Endometrial microvascular endothelial cells (primary cell): ENCODE results near the gene SRCIN1. TPM values are rescaled to one million over a fixed set of nuclear protein-coding genes. Genes with fewer than 3 reads are reported as not detected.

Source experiments
- in situ Hi-C: cut with HindIII; loops from 2 replicates; pipeline ENCODE4 v1.10.0; 2017; ENCODE audit warnings: low sequenced_read_pairs, low pct_unique_long_range_greater_than_20kb; ENCODE audit errors: inconsistent ontology term
- total RNA-seq: library from RNA; depleted of rRNA; stranded (reverse); fragments of >200 nt; gene quantifications from one replicate; pipeline ENCODE4 v1.2.3, GENCODE V29; 2015; ENCODE audit errors: inconsistent ontology term

SRCIN1 gene
- total RNA-seq, 1 donor from 2014 or later, result 0.37 TPM

DNA sequence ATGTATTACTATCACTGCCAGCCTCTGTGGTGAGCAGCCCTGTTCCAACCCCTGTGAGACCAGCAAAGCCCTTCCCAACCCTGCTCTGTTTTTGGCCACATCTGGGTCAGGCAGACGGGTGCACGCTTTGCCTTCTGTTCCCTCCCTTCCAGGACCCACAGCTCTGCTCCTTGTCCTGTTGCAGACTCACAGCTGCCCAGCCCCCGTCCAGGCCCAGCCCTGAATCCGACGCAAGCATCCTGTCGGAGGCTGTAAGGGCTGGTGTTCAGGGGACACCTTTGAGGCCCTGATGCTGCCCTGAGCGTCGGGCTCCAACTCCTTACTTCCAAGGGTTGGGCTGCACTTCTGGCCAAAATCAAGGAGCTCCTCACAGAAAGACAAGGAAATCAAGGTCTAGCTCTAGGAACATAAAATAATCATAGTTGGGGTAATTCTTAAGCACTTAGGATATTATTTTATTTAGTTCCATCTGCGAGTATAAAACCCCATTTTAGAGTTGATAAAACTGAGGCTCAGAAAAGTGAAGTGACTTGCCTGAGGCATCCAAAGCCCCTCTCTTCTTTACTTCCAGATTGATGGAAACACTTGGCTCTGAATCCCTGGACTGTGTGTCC lies 14.3 kb upstream of the SRCIN1 start:
- in situ Hi-C loops, result no loop called here

DNA sequence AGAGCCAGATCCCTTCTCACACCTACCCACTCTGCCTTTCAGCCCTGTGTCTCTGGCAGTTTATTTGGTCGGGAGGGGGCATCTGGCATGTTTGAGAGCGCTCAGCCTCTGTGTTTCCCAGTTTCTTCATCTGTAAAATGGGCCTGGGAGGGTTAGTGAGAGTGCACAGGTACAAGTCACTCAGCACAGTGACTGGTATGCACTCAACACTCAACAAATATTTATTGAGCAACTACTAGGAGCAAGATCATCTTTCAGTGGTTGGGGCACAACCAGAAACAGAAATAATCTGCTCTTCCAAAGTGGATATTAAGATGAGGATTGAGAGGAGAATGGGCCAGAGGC lies 13.7 kb upstream of the SRCIN1 start:
- in situ Hi-C loops, result no loop called here

DNA sequence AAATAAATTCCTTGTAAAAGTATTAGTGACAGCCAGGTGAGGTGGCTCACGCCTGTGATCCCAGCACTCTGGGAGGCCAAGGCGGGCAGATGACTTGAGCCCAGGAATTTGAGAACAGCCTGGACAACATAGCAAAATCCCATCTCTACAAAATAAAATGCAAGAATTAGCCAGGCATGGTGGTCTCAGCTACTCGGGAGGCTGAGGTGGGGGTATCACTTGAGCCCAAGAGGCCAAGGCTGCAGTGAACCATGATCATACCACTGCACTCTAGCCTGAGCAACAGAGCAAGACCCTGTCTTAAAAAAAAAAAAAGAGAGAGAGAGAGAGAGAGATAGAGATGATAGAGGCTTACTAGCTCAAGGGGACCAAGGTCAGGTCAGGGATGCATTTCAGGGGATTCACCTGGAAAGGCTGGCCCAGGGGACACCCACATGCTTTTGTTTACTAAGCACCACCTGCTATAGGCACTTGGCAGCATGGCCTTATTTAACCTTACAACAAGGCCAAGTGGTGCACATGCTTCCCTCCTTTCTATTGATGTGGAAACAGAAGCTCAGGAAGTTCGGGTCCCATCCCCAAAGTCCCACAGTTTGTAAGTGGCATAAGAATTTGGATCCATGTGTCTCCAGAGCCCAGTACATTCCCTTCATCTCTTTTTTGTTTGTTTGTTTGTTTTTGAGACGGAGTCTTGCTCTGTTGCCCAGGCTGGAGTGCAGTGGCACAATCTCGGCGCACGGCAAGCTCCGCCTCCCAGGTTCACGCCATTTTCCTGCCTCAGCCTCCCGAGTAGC lies 12.4 kb upstream of the SRCIN1 start:
- in situ Hi-C loops, result no loop called here

DNA sequence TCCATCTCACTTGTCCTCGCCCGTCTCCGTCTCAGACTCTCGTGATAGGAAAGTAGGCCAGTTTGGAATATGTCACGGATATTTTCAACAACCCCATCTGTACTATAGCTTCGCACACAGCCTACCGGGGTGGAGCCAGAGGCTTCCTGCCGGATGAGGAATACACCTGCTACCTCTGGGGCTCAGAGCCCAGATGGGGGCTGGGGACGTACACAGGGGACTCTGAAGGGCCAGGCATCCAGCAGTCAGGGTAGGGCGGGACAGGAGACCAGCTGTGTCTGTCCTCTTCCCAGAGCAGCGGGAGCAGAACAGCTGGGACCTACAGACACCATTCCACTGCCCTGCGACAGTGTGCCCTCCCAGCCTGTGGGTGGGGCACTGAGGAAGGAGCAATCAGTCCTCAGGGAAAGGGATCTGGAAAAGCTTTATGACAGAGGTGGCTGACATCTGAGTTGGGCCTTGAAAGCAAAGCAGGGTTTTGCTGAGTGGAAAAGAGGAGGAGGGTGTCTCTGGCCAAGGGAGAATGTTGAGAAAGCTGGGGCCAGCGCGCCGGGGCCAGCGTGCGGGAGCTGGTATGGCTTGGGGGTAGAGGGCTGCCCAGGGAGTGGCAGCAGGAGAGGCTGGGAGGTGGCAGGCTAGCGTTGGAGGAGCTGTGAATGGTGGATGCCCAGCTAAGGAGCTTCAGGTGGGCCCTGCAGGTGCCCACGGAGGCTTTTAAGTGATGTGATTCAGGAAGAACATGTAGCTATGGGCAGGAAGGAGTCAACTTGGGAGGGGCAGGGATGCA lies 11.5 kb upstream of the SRCIN1 start:
- in situ Hi-C loops, result no loop called here

DNA sequence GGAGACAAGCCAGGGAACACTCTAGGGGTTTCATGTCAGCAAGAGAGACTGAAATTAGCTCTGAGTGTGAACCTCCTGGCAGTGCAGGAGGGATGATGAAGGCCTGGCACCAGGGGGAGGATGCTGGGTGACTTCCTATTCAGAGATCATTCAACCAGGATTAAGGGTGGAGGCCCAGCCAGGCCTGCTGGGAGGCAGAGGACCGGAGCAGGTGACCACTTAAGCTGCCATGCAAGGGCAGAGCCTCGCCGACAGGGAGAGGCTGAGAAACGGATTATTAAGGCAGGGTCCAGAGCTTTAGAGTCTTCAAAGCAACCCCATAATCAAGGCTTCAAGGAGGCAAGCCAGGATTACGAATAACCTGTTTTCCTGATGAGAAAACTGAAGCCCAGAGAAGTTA lies 10.6 kb upstream of the SRCIN1 start:
- in situ Hi-C loops, result no loop called here

DNA sequence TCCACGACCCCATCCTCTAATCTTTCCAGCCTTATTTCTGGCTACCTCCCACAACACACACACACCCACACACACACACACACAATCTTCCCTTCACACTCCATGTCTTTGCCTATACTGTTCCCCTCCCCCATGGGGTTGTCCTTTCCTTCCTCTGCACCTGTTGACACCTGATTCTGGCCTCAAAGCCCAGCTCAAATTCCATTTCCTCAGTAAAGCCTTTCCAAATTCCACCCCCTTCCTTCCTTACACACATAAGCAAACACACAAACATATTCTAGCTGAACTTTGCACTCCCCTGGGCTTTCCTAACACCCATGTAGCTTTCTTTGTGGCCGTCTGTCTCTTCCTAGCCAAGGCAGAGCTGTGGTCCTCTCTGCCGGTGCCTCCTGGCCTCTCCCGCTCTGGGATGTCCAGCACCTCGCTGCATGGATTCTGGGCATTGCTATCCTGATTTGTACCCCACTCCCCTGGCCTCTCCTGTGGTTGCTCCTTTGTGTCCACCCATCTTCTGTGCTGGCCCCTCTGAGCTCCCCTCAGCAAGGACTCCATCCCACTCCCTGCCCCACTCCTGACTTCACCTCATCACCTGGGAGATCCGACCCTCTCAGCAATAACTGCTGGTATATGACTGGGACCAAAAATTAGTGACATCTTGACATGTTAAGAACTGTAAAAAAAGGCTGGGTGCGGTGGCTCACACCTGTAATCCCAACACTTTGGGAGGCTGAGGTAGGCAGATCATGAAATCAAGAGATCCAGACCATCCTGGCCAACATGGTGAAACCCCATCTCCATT lies 8.4 kb upstream of the SRCIN1 start:
- in situ Hi-C loops, result no loop called here

DNA sequence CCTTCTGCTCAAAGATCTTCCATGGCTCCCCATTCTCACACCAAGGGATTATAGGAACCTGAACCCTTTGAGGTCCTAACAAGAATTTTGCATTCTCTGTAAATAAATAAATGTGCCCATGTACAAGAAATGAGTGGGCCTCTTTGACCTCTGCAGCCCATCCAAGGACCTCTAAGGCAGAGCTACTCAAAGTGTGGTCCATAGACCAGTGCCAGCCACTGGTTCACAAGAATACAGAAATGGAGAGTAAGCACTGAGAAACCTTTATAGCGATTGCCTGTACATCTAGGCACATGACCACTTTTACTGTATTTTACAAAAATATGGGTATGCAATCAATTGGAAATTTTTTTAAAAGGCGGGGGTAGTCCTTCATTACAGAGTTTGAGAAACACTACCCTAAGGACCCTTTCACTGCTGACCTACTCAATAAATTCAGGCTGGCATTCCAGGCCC lies 7.8 kb upstream of the SRCIN1 start:
- in situ Hi-C loops, result no loop called here

DNA sequence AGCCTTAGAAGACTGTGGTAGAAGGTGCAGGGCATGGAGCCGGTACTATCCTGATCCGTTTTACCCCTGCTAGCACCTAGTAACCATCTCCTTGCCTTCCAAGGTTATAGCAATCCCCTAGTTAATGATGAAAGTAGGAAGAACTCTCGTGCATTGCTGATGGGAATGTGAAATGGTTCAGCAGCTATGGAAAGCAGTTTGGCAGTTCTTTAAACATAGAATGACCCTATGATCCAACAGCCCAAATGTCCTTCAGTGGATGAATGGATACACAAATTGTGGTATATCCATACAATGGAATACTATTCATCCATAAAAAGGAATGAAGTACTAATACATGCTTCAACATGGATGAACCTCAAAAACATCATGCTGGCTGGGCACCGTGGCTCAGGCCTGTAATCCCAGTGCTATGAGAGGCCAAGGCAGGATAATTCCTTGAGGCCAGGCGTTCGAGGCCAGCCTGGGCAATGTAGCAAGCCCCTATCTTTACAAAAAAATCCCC lies 6.2 kb upstream of the SRCIN1 start:
- in situ Hi-C loops, result no loop called here

DNA sequence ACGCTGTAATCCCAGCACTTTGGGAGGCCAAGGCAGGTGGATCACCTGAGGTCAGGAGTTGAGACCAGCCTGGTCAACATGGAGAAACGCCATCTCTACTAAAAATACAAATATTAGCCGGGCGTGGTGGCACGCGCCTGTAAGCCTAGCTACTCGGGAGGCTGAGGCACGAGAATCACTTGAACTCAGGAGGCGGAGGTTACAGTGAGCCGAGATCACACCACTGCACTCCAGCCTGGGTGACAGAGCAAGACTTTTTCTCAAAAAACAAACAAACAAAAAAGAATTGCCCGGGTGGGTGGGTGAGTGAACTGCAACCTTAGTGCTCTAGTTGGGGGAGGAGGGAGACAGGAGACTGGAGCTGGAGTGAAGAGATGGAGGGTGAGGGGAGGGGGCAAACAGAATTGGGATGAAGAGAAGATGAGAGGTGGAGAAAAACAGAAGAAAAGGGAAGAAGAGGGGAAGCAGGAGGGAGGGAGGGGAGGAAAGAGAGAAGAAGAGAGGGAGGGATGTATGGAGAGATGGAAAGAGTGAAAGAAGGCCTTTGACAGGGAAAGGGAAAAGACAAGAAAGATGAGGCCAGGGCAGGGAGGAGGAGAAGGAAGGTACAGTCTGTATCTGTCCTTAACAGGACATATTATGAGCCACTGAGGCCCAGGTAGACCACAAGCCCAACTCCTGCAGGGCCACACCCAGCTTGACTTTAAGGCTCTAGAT lies 5.5 kb upstream of the SRCIN1 start:
- in situ Hi-C loops, result no loop called here

DNA sequence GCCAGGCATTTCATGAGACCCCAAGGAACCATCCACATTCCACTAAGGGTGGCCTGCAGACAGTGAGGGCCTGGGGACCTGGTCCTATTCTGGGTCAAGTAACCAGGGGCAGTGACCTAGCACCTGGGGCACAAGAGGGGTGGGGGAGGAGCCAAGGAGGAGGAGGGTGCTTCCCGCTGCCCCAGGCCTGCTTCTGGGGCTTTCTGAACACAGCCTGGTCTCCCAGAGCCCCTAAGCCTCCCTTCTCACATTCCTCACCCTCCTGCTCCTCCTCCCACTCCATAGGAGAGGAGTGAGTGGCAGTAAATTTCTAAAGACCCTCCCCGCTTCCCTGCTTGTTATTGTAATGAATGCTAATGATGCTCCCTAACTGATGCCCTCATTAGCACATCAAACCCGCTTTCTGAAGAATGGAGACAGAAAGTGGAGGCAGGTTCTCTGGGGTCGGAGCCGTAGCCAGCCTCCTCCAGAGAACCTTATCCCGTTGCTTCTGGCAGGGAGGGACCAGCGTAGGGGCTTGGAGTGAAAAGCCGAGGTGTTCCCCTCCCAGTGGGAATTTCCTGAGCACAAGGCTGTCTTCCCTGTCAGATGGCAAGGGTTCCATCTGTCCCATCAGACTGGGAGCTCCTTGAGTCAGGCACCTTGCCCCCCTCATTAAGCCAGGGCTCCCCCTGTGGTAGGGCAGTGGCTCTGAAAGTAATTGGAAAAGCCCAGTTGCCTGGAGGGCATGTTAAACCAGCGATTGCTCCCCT lies 3.7 kb upstream of the SRCIN1 start:
- in situ Hi-C loops, result no loop called here

DNA sequence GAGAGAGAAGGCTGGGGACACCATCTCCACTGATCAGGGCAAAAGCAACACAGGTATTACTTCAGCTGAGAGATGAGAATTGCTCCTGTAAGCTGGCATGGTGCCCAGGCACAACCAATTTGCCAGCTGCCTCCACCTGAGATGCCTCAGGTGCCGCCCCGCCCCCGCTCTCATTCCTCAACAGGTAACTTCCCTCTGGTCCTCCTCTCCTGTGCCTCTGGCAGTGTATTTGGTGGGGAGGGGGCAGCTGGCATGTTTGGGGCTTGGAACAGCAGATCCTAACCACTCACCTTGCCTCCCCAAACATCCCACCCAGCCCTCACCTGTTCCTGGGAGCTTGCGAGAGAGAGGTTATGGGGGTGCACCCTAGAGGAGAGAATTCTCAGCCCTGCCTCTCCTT lies 2.9 kb upstream of the SRCIN1 start:
- in situ Hi-C loops, result no loop called here

DNA sequence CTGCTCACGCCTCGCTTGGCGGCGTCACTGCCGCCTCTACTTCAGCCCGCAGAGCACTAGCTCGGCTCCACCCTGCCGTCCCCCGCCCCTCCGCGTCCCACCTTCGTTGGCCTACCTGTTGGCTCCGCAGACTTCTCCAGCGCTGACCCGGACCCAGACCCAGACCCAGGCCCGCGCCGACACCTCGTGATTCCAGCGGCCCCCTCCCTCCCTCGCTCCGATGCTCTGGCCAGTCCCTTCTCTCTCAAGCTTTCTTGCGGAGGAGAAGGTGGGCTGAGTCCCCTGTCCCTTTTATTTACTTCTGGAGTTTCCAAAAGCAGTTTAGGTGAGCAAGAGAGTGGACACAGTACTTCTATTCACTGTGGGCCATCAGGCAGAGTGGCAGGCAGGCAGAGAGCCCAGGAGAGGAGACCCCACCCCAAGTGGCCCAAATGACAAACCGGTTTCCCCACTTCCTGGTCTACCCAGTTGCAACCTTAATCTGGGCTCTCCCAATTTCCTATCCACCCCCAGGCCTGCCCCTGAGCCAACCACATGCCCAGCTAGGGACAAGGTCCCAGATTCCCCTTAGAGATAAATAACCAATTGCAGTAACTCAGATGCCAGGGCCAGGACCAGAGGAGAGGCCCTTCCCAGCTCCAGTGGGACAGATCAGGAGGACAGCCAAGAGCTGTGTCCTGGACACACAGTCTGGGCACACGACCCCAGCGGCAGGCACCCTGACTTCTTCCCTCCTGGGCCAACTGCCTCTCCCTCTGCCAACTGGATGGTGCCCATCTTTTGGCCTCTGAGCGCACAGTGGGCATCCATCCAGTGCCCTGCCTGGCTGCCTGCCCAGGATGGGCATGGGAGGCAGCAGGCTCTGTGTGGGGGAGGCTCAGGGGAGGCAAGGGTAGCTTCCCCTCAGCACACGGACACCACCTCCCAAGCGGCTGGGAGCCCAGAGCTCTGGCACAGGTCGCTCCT lies 1.2 kb upstream of the SRCIN1 start:
- in situ Hi-C loops, result no loop called here

DNA sequence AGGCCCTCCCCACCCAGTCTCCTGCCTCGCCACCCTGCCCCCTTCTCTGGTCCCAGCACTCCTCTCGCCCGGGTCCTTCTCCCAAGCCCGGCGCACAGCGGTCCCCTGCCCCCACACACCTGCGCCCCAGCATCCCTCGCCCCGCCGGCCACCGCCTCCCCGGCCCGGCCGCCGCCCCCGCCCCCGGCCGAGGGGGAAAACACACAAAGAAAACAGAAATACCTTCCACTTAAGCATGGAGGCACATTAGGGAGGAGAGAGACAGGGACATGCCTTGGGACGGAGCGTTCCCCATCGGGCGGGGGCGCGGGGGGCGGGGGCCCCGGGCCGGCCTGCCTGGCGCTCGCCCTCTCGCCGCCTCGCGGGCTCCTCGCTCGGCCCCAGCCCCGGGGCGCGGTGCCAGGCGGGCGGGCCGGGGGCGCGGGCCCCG lies 326 bp downstream of the SRCIN1 start:
- in situ Hi-C loops, result no loop called here

DNA sequence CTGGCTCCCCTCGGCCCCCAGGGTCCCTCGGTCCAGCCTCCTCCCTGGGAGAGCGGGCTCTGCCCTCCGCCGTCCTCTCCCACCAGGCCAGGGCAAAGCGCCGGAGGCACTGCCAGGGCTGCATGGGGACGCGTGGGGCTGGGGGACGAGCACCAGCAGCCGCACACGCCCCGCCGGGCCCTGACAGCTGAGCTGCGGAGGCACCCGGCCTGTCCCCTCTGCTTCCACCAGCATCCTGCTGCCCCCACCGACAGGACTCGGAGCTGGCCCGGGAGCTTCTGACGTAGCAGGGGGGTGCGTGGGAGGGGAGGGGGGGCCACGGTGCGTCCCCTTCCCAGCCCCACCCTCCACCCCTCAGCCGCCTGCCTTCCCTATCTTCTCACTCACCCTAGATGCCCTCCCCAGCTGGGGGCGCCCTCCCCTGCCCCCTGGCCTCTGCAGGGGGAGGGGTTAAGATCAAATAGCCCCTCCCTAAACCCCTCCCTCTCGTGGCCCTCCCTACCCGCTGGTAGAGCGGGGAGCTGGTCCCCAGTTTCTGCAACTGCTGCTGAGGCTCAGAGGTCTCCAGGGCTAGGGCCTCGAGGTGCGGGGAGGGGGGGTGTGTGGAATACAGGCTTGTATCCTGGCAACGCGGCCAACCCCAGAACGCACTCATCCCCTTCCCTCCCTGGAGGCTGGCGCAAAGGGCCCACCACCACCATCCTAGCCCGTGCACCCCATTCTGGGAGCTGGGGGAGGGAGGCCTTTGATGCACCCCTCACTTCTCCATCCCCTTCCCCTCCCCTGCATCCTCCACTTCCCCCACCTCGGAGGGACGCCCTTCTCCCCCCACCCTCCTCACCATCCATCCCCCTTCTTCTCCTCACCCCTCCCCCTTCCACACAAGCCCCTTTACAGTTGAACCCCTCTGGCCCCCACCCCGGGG lies 1.0 kb downstream of the SRCIN1 start:
- in situ Hi-C loops, result no loop called here

DNA sequence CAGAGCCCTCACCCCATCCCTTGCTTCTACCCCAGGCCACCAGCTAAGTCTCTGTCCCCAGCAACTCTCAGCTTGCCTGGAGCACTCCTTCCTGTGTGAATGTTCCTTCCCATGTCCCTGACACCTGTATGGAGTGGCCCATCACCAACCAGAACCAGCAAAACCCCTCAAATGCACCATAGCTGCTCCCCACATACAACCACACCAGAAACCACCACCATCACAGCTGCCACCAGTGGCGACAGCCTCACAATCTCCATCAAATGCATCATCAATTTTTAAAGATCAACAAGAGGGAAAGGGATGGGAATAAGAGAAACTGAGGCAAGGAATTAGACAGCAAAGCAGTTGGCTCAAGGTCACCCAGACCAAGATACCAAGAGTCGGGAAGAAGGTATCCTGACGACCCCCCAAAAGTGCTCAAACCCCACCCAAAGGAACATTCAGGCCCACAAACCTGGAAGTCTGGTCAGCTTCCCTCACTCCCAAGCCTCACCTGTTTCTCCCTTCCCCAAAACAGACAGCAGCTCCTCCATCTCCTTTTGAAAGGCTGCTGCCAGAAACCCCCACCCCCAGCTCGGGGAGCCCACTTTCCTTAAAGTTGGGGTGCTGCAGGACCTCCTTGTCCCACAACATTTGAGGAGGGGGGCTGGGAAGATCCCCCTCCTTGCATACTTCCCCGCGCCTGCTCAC lies 1.8 kb downstream of the SRCIN1 start:
- in situ Hi-C loops, result no loop called here
